SK-N-SH (cell line): ENCODE results near the gene ZNF688.

Source experiments
- CHD2 ChIP-seq: fragments of 150-350 bp; IDR thresholded peaks from 2 replicates; pipeline ENCODE4 v1.6.1; 2018; ENCODE audit warnings: low read length; ENCODE audit not compliant: partially characterized antibody
- ELF1 ChIP-seq: IDR thresholded peaks from 2 replicates; pipeline ENCODE4 v1.4.0; 2012
- EP300 ChIP-seq, 2 experiments: IDR thresholded peaks; 2 replicates each; pipeline versions ENCODE4 v1.4.0 to v1.6.1; 2012; ENCODE audit warnings: borderline replicate concordance in 1 of 2, low read depth in 1 of 2, low read length in 1 of 2
- EZH2phosphoT487 ChIP-seq: fragments of 200-600 bp; sonication (generic); IDR thresholded peaks from 2 replicates; pipeline ENCODE4 v1.6.1; 2017; ENCODE audit warnings: low read depth, mixed run types, mild to moderate bottlenecking, antibody characterized with exemption, moderate library complexity, borderline replicate concordance
- FOXJ3 ChIP-seq: sonication (generic); formaldehyde crosslinking; IDR thresholded peaks from 2 replicates; pipeline ENCODE4 v1.5.1; 2020; ENCODE audit warnings: mild to moderate bottlenecking, missing genetic modification reagents
- GABPA ChIP-seq: IDR thresholded peaks from 2 replicates; pipeline ENCODE4 v1.4.0; 2012; ENCODE audit warnings: low read depth, mild to moderate bottlenecking
- JUND ChIP-seq: IDR thresholded peaks from 2 replicates; pipeline ENCODE4 v1.4.0; 2012
- POLR2AphosphoS5 ChIP-seq: IDR thresholded peaks from 2 replicates; pipeline ENCODE4 v1.6.1; 2012; ENCODE audit warnings: low read depth, low read length
- RAD21 ChIP-seq: IDR thresholded peaks from 2 replicates; pipeline ENCODE4 v1.6.1; 2012; ENCODE audit warnings: mild to moderate bottlenecking, low read length
- YY1 ChIP-seq: IDR thresholded peaks from 2 replicates; pipeline ENCODE4 v1.4.0; 2012; ENCODE audit warnings: low read depth, mild to moderate bottlenecking
- TF ChIP-seq, protein P1 (sequence below): IDR thresholded peaks from 2 replicates; pipeline ENCODE4 v1.4.0; 2012; ENCODE audit warnings: low read depth, borderline replicate concordance
- TF ChIP-seq, protein P2 (sequence below): fragments of 200-600 bp; sonication (generic); IDR thresholded peaks from 2 replicates; pipeline ENCODE4 v1.6.1; 2017; ENCODE audit warnings: antibody characterized with exemption, mild to moderate bottlenecking, moderate library complexity

DNA sequence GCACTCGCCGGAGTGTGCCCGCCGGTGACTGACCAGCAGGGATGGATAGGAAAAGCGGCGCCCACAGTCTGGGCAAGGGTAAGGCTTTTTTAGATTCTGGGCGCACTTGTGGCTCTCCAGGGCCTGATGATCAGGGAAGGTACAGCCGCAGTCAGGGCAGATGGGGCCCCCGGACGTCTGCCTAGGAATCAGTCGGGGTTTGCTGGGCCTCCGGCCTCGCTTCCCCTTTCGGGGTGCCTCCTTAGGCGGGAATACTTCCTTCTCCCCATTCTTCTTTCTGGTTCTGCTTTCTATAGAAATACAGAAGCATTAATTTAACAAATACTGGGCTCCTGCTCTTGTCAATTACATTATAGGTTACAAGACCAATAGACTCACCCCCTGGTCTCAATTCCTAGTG lies 33.6 kb upstream of the ZNF688 start:
- TF ChIP-seq FOXJ3 (CRISPR knock-in tag) (no peak), ELF1 (no peak), EZH2phosphoT487 (no peak), GABPA (no peak), YY1 (no peak), RAD21 (no peak), POLR2AphosphoS5 (no peak), JUND (no peak), EP300 (IDR thresholded peaks at IDR 0.05; ENCODE audit: borderline replicate concordance in 1 of 2, low read depth in 1 of 2, low read length in 1 of 2) (no peak), CHD2 (no peak)
- TF ChIP-seq, protein P1, sequence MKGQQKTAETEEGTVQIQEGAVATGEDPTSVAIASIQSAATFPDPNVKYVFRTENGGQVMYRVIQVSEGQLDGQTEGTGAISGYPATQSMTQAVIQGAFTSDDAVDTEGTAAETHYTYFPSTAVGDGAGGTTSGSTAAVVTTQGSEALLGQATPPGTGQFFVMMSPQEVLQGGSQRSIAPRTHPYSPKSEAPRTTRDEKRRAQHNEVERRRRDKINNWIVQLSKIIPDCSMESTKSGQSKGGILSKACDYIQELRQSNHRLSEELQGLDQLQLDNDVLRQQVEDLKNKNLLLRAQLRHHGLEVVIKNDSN: no peak
- TF ChIP-seq, protein P2, sequence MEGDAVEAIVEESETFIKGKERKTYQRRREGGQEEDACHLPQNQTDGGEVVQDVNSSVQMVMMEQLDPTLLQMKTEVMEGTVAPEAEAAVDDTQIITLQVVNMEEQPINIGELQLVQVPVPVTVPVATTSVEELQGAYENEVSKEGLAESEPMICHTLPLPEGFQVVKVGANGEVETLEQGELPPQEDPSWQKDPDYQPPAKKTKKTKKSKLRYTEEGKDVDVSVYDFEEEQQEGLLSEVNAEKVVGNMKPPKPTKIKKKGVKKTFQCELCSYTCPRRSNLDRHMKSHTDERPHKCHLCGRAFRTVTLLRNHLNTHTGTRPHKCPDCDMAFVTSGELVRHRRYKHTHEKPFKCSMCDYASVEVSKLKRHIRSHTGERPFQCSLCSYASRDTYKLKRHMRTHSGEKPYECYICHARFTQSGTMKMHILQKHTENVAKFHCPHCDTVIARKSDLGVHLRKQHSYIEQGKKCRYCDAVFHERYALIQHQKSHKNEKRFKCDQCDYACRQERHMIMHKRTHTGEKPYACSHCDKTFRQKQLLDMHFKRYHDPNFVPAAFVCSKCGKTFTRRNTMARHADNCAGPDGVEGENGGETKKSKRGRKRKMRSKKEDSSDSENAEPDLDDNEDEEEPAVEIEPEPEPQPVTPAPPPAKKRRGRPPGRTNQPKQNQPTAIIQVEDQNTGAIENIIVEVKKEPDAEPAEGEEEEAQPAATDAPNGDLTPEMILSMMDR: no peak
